ENCODE measurements around the gene MPPED2.

Gene MPPED2

DNA sequence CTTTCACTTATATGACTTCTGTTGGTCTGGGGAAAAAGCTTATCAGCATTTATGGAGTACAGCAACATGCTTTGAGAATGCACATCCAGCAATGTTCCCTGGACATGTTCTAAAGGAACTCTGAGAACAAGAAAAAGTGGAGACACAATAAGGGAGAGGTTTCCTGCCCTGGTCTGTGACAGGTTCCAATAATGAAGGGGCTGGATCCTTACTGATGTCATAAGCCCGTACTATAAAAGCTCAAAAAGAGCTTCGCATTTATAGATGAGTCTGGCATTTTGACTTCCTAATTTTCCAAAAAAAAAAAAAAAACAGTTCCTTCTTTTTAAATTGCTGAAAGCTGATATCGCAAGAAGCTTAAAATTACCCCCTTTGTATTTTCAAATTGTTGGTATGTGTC, 129.1 kb downstream of the MPPED2 start:
- Mint-ChIP-seq H3K27me3 (peaks cover 14% of the 10 kb centered on the region), H3K9me3 (no peaks in the 10 kb centered on the region)

DNA sequence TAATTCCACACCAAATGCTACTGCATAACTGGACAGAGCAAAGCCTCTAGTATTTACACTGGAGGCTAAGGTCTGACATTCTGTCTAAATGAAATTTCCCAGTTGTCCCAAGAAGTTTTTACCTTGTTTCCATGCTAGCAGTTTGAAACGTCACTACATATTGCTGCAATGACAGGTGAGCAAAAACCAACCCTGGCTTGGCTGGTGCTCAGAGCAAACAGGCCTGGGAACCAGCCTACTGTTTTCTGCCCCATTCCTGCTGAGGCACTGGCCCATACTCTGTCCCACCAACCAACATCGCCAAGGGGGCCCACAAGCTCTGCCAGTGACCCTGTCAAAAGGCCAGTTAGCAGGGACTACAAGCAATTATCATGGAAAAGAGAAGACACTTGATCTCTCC, 131.1 kb downstream of the MPPED2 start:
- no peak overlapping the region for H3K4me3 Mint-ChIP-seq
- H3K9me3 Mint-ChIP-seq = no peaks in the 10 kb centered on the region
- H3K27ac Mint-ChIP-seq = no peak overlapping the region
- H3K4me1 Mint-ChIP-seq (ENCODE audit: low read depth) = peaks cover 46% of the 10 kb centered on the region
- no peaks in the 10 kb centered on the region for H3K36me3 Mint-ChIP-seq (ENCODE audit: low read depth)
- intact Hi-C loops (cut with micrococcal nuclease) = loop anchor here (10.0 kb wide), 2 partner anchors 110 to 460 kb away; no protein-coding TSS in a partner anchor
- H3K27me3 Mint-ChIP-seq = peaks cover 14% of the 10 kb centered on the region

More for the DNA sequence above, 129.1 kb downstream of the MPPED2 start:
- Mint-ChIP-seq H3K4me1 (ENCODE audit: low read depth) (peaks cover 44% of the 10 kb centered on the region), H3K4me3 (no peak overlapping the region), H3K27ac (peak overlapping the region; percentile 72), H3K36me3 (ENCODE audit: low read depth) (no peaks in the 10 kb centered on the region)
- intact Hi-C loops (cut with micrococcal nuclease) = loop anchor here (10.0 kb wide), 2 partner anchors 112 to 458 kb away; no protein-coding TSS in a partner anchor

DNA sequence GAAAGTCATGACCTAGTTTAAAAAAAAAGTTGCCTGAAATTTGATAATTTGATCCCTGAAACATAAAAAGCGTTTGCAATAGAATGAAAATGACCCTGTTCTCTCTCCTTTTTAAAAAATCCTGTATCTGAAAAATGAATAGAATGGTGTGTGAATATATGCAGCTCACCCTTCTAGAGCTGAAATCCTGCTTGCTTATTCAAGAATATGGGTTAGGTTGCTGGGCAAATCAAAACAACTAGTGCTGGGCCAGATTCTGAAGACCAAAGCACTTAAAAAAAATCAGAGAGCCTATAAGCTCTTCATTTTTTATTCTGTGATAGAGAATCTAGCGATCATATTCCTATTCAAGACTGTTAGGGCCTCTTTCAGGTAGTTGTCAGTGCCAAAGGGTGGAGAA, 131.6 kb downstream of the MPPED2 start:
- intact Hi-C loops (cut with micrococcal nuclease) = loop anchor here (5.0 to 10.0 kb wide), 3 partner anchors 33 to 460 kb away; no protein-coding TSS in a partner anchor
- no peak overlapping the region for H3K27ac Mint-ChIP-seq

DNA sequence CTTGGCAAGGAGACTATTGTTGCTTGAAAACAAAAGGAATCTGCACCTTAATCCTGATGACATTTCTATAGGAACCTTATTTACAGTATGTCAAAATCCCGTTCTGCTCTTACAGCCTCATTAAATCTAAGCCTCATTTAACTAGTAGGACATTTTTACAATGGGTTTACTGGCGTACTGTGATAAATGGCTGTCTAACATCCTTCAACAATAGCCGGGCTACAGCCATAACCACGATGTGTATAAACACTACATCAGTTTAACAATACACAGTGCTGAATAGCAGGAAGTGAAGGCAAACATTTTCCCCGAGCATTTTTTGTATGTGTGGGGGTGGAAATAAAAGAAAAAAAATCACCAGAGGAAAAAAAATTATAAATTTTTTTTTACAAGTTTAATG, 132.0 kb downstream of the MPPED2 start:
- intact Hi-C loops (cut with micrococcal nuclease) = loop anchor here (5.0 to 10.0 kb wide), 3 partner anchors 33 to 461 kb away; no protein-coding TSS in a partner anchor
- H3K36me3 Mint-ChIP-seq (ENCODE audit: low read depth) = no peaks in the 10 kb centered on the region

More for the DNA sequence above, 131.6 kb downstream of the MPPED2 start:
- Mint-ChIP-seq H3K27me3 (peaks cover 14% of the 10 kb centered on the region), H3K4me3 (no peak overlapping the region), H3K36me3 (ENCODE audit: low read depth) (no peaks in the 10 kb centered on the region), H3K4me1 (ENCODE audit: low read depth) (peaks cover 46% of the 10 kb centered on the region), H3K9me3 (no peaks in the 10 kb centered on the region)

DNA sequence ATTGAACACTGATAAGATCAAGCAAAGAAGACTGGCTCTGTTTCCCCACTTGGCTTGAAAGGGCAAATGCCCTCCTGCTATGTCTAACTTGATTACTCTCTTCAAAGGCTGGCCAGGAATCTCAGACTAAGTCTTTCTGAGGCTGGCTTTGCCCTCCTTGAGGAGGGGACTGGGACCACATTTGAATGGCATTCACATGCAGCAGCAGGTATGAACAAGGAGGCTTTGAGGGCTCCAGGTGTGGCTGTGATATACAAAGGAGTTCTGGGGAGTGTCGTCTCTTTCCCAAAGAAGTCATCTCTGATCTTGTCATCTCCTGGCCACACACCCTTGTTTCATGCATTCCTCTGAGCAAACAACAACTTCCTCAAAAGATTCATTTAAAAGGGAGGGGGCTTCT, 132.4 kb downstream of the MPPED2 start:
- intact Hi-C loops (cut with micrococcal nuclease) = loop anchor here (5.0 to 10.0 kb wide), 3 partner anchors 34 to 461 kb away; no protein-coding TSS in a partner anchor
- no peak overlapping the region for H3K4me3 Mint-ChIP-seq
- no peaks in the 10 kb centered on the region for H3K9me3 Mint-ChIP-seq
- H3K27ac Mint-ChIP-seq = peak overlapping the region; percentile 37
- peaks cover 14% of the 10 kb centered on the region for H3K27me3 Mint-ChIP-seq
- H3K36me3 Mint-ChIP-seq (ENCODE audit: low read depth) = no peaks in the 10 kb centered on the region
- H3K4me1 Mint-ChIP-seq (ENCODE audit: low read depth) = peaks cover 46% of the 10 kb centered on the region

More for the DNA sequence above, 132.0 kb downstream of the MPPED2 start:
- Mint-ChIP-seq H3K27ac (peak overlapping the region; percentile 37), H3K4me3 (no peak overlapping the region), H3K9me3 (no peaks in the 10 kb centered on the region), H3K4me1 (ENCODE audit: low read depth) (peaks cover 46% of the 10 kb centered on the region), H3K27me3 (peaks cover 14% of the 10 kb centered on the region)

DNA sequence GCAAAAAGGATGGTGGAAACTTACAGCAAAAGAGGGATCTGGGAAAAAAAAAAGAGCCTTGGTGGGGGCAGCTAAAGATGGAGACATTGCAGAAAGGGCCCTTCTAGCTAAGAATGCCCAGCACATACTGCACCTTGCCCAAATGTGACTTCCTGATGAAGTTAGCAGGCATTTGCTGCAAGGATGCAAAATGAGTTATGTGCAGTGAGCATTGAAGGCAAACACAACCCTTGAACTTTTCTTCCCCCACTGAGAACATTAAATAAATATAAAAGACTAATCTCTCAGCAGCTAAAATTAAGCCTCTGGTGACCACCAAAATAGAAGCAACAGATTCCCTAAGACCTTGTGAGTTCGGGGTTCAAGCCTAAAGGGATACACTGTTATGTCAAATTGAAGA, 133.3 kb downstream of the MPPED2 start:
- no peak overlapping the region for H3K27ac Mint-ChIP-seq
- intact Hi-C loops (cut with micrococcal nuclease) = loop anchor here (5.0 to 10.0 kb wide), 3 partner anchors 34 to 462 kb away; no protein-coding TSS in a partner anchor
- no peak overlapping the region for H3K4me3 Mint-ChIP-seq
- H3K9me3 Mint-ChIP-seq = no peaks in the 10 kb centered on the region
- H3K4me1 Mint-ChIP-seq (ENCODE audit: low read depth) = peaks cover 42% of the 10 kb centered on the region
- no peaks in the 10 kb centered on the region for H3K36me3 Mint-ChIP-seq (ENCODE audit: low read depth)
- H3K27me3 Mint-ChIP-seq = peaks cover 14% of the 10 kb centered on the region

DNA sequence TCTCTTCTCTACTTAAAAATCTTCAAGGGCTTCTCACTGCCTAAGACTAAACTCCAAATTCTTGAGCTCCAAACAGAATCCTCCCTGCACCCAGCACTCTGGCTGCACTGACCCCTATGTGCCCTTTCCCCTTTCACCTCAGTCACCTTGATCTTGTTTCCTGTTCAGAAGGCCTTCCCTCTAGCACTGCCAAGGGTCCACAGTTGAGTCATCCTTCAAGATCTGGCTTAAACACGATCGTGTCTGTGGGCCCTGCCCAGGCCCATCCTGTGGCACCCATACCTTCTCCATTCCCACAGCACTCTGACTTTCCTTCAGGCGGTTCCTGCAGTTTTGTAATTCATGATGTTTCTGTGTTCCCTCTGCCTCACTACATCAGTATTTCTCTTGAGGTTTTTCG, 134.0 kb downstream of the MPPED2 start:
- intact Hi-C loops (cut with micrococcal nuclease) = loop anchor here (5.0 to 10.0 kb wide), 3 partner anchors 35 to 463 kb away; no protein-coding TSS in a partner anchor
- Mint-ChIP-seq H3K4me3 (no peak overlapping the region), H3K9me3 (no peaks in the 10 kb centered on the region), H3K27ac (no peak overlapping the region), H3K27me3 (peaks cover 14% of the 10 kb centered on the region), H3K4me1 (ENCODE audit: low read depth) (peaks cover 36% of the 10 kb centered on the region), H3K36me3 (ENCODE audit: low read depth) (no peaks in the 10 kb centered on the region)

DNA sequence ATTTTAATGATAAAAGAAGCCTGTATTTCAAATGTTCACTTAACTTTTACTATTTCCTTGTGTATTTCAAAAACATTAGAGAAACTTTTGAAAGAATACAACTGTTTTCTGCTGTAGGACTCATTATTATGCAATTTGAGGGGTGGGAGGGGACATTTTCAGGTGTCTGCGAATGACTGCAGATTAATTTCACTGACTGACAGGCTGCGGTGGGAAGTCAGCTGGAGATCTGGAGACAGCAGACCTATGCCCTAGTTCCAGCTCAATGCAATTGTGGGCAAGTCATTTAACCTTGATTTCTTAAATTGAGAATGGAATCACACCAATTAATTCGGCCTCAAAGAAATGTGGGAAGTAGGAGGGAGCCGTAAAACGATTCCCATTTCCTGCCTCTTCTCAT, 134.5 kb downstream of the MPPED2 start:
- Mint-ChIP-seq H3K9me3 (no peaks in the 10 kb centered on the region), H3K4me1 (ENCODE audit: low read depth) (peaks cover 32% of the 10 kb centered on the region), H3K27ac (no peak overlapping the region), H3K4me3 (no peak overlapping the region), H3K36me3 (ENCODE audit: low read depth) (no peaks in the 10 kb centered on the region), H3K27me3 (peaks cover 14% of the 10 kb centered on the region)
- intact Hi-C loops (cut with micrococcal nuclease) = loop anchor here (5.0 to 10.0 kb wide), 3 partner anchors 36 to 463 kb away; no protein-coding TSS in a partner anchor

DNA sequence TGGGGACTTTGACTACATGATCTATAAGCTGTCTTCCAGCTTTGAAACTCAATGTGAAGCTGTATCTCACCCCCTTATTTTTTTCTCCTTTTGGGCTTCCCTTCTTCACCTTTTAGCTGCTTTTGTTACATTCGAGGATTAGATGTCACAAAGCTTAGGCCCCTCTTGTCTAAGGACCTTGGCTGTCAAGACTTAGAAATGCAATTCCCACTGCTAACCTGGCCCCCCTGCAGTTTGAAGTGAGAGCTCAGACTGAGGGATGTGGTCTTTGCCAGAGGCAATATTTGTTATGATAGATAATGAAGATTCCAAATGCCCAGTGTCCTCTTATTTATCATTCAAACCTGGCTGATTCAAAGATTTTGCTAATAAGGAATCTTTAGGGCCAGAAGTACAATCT, 135.0 kb downstream of the MPPED2 start:
- H3K4me3 Mint-ChIP-seq = no peak overlapping the region
- peaks cover 28% of the 10 kb centered on the region for H3K4me1 Mint-ChIP-seq (ENCODE audit: low read depth)
- no peaks in the 10 kb centered on the region for H3K36me3 Mint-ChIP-seq (ENCODE audit: low read depth)
- no peaks in the 10 kb centered on the region for H3K9me3 Mint-ChIP-seq
- H3K27me3 Mint-ChIP-seq = peaks cover 14% of the 10 kb centered on the region
- intact Hi-C loops (cut with micrococcal nuclease) = loop anchor here (5.0 to 10.0 kb wide), 3 partner anchors 36 to 464 kb away; no protein-coding TSS in a partner anchor
- no peak overlapping the region for H3K27ac Mint-ChIP-seq

DNA sequence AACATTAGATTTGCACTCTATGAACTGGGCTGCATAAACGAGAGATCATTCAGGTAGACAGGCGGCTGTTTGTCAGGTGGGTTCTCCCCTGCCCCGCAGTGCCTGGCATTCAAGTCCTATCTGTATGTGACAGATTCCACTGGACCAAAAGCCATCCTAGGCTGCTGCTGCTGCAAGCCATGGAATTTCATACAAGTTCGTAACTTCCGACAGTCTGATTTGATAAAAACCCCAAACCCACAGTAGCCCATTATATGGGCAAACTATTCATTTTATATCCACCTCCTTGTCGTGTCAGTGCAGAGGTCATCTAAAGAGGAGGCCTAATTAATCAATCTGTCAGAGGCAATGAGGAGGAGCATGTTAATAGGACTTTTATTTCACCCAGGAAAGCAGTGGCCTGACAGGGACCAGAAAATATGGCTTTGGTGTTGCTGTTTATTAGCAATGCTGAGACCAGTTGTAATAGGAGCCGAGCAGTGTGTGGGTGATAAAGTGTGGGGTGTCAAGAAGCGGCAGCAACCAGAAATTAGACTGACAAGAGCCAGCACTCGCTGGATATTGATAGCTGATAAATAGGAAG, 139.0 kb downstream of the MPPED2 start:
- peaks cover 2% of the 10 kb centered on the region for H3K27me3 Mint-ChIP-seq
- H3K9me3 Mint-ChIP-seq = no peaks in the 10 kb centered on the region
- no peak overlapping the region for H3K4me3 Mint-ChIP-seq
- no peak overlapping the region for H3K27ac Mint-ChIP-seq
- H3K4me1 Mint-ChIP-seq (ENCODE audit: low read depth) = peaks cover 3% of the 10 kb centered on the region
- intact Hi-C loops (cut with micrococcal nuclease) = no loop called here
- no peaks in the 10 kb centered on the region for H3K36me3 Mint-ChIP-seq (ENCODE audit: low read depth)

DNA sequence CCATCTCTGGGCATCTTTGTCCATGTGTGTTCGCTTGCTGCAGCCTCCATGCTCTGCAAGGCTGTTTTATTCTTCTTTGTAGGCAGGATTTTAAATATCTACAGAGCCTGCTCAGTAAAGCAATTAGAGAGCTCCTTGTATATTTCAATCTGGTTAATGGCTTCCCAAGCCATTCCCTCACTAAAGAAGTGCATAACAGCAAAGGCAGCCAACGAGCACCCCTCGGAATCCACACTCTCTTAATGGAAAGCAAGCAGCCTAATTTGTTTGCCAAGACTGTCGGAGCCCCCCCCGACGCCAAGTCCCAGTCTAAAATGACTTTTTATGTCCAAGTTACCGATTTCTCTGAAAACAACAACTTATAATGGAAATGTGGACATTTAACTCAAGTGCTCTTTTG, 139.6 kb downstream of the MPPED2 start:
- Mint-ChIP-seq H3K4me3 (no peak overlapping the region), H3K27me3 (no peaks in the 10 kb centered on the region), H3K36me3 (ENCODE audit: low read depth) (no peaks in the 10 kb centered on the region), H3K9me3 (no peaks in the 10 kb centered on the region), H3K27ac (no peak overlapping the region), H3K4me1 (ENCODE audit: low read depth) (no peaks in the 10 kb centered on the region)
- intact Hi-C loops (cut with micrococcal nuclease) = no loop called here

DNA sequence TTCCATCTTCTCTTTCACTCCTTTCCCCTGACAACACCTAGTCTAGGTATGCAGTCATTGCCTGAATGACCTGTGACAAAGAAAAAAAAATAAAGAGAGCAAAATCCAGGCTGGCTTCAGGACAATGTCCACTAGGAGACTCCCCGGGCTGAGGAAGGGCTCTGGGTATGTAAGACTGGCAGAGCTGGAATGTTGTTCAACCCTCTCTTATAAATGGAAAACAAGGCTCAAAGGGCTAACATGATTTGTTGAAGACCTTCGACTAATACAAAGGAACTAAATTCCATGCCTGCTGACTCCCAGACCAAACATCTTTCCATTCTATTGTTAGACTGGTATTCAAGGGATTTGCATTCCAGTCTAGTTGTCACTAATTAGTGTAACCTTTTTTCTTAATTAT, 141.1 kb downstream of the MPPED2 start:
- Mint-ChIP-seq H3K9me3 (no peaks in the 10 kb centered on the region), H3K36me3 (ENCODE audit: low read depth) (no peaks in the 10 kb centered on the region), H3K4me3 (no peak overlapping the region), H3K27ac (no peak overlapping the region), H3K27me3 (no peaks in the 10 kb centered on the region), H3K4me1 (ENCODE audit: low read depth) (no peaks in the 10 kb centered on the region)
- intact Hi-C loops (cut with micrococcal nuclease) = no loop called here

DNA sequence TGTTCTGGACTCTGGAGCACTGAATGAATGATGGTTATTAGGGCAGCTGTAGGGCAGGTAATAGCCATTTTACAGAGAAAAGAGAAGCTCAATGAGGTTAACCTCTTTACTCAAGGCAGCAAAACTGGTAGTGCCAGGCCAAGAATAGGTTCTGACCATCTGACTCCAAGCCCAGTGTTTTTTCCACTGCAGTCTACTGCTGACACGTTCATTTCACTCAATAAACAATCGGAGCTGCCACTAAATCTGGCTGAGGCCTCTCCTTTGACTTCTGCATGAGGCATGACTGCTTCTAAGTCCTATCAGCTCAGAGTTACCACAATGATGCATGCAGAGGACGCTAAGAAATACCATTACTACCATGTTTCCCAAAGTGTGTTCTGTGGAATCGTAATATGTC, 145.6 kb downstream of the MPPED2 start:
- intact Hi-C loops (cut with micrococcal nuclease) = no loop called here
- H3K9me3 Mint-ChIP-seq = no peaks in the 10 kb centered on the region
- no peaks in the 10 kb centered on the region for H3K36me3 Mint-ChIP-seq (ENCODE audit: low read depth)
- H3K4me1 Mint-ChIP-seq (ENCODE audit: low read depth) = peaks cover 3% of the 10 kb centered on the region
- no peak overlapping the region for H3K27ac Mint-ChIP-seq
- H3K27me3 Mint-ChIP-seq = no peaks in the 10 kb centered on the region
- H3K4me3 Mint-ChIP-seq = no peak overlapping the region

DNA sequence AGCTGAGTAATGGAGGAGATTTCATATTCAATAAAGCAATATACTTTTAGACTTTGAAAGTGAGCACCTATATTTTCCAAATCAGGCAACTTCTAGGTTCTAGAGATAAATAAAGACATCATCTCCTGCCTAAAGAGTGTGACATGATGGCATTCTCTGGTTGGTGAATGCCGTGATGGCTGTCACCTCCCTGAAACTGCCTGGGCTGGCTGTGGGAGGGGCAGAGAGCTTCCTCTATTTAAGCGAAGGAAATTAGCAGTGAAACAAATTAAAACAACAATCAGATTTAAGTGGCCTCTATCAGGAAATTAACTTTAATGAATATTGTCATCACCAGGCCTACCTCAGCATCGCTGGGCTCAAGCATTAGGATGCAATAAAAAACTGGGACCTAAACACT, 149.4 kb downstream of the MPPED2 start:
- H3K4me1 Mint-ChIP-seq (ENCODE audit: low read depth) = peaks cover 18% of the 10 kb centered on the region
- H3K9me3 Mint-ChIP-seq = no peaks in the 10 kb centered on the region
- no peaks in the 10 kb centered on the region for H3K27me3 Mint-ChIP-seq
- H3K27ac Mint-ChIP-seq = no peak overlapping the region
- no peak overlapping the region for H3K4me3 Mint-ChIP-seq
- H3K36me3 Mint-ChIP-seq (ENCODE audit: low read depth) = no peaks in the 10 kb centered on the region
- intact Hi-C loops (cut with micrococcal nuclease) = loop anchor here (10.0 kb wide), 1 partner anchor 148 kb away; the partner anchor contains the start of gene MPPED2
